Measurements from ENCODE around the gene MAPRE3.

The MAPRE3 gene

DNA sequence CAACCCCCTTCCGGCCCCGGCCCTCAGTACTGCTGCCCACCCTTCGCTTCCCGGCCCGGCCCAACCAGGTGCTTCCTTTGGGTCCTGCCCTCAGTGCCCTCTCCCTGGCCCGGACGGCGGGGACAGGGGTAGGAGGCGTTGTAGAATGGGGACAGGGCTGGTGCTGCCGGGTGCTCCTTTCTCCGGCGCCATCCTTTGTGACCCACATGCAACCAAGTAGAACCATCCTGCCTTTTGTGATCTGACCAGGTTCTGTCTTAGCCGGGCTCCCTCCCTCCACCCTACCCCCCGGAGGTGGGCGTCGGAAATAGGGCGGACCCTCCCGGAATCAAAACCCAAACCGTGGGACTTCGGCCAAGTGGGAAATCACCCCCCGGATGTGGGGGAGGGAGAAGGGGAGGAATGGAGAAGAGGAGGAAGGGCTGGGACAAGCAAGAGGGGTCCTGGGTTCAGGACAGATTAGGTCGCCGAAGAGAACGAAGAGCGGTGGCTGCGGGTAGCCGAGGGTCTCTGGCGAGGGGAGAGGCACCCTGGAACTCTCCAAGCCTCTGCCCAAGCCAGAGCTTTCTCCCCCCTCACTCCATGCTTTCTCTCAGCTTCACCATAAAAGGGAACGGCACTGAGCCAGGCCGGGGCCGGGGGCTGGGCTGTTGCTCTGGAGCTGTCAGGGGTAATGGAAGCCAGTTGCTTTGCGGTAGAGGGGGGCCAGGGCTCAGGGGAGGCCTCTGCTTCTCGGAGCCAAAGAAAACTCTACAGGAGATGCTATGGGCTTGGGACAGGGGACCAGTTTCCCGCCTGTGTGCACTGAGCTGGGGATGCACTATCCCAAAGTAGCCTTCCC lies 101.8 kb downstream of the MAPRE3 start:
- DNase-seq, result no peak

DNA sequence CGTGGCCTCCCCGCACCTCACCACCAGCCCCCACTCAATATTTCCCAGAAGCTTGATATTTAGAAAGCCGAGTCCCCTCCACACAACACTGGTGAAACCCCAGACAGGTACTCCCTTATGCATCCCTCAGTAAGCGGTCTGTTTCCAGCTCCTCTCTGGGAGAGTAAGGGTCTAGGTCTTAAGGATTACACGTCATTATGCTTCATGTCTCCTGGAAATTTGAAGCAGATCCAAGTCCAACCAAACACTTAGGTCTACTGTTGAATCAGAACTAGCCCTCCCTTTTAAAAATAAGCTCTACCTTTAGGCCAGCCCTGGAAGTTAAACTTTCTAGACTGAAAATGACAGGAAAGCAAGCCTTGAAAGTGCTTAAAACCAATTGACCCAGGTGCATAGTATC lies 102.5 kb downstream of the MAPRE3 start:
- DNase-seq, result no peak

GRCh38 chr2:27073782-27074181 lies 103.3 kb downstream of the MAPRE3 start:
- DNase-seq, result no peak

DNA sequence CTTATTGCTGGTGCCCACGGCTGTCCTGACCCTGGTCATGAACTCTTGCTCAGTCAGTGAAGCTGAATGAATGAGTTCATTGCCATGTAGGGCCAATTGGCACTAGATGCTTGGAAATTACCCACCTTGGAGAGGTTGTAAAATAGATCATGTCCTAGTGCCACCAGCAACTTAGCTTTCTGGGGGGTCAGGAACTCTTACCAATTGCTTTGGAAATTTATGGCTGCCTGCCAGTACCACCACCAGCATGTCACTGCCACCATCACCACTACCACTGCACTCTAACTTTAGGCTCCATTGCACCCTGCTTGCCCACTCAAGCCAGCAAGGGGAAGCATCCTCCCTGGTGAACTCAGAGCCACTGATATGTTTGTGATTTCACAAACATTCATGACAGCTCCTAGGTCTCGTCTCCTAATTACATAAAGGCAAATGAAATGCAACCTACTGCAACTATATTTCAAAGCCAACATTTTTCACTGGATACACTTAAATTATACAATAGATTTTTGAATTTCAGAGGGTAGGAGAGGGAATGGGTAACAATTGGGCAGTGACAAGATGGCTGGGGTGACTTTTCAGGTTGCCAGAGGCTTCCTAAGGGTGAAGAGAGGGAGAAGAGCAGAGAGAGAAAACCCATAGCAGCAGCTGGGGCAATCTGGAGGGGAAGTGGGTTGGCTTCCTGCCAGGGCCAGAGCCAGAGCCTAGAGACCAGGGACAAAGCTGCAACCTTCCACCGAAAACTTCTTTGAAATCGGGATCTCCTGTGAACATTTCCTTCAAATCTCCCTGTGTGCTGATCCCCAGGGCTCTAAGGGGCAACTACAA lies 104.5 kb downstream of the MAPRE3 start:
- DNase-seq, result peak; percentile 10

DNA sequence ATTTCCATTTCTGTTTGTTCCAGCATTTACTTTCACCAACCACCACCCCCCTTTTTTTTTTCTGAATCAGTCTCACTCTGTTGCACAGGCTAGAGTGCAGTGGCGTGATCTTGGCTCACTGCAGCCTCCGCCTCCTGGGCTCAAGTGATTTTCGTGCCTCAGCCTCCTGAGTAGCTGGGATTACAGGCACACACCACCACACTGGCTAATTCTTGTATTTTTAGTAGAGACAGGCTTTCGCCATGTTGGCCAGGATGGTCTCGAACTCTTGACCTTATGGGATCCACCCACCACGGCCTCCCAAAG lies 105.1 kb downstream of the MAPRE3 start:
- DNase-seq, result peak; percentile 7

- DNase-seq, result no peak
Measured at GRCh38 chr2:27076323-27076722, 105.9 kb downstream of the MAPRE3 start.
